Esophagus muscularis mucosa (tissue), 4 donors: ENCODE results near the gene TRPM3. TPM values are rescaled to one million over a fixed set of nuclear protein-coding genes. Genes with fewer than 3 reads are reported as not detected.

ENCODE experiments used
- DNase-seq: peaks from one replicate; pipeline ENCODE4 v3.0.0-alpha.2; 2017; ENCODE audit errors: extremely low spot score
- H3K27ac ChIP-seq, 4 donors: fragments of 200-600 bp; sonication (generic); replicated peaks in 1 of 4; 1 replicate in 3 of 4; 2 replicates in 1 of 4; pipeline ENCODE4 v1.5.1; 2016 to 2019; ENCODE audit warnings: mild to moderate bottlenecking in 1 of 4
- H3K27me3 ChIP-seq, 4 donors: fragments of 200-600 bp; sonication (generic); one replicate each; pipeline versions ENCODE4 v1.5.1 to v1.6.0; 2016 to 2019
- H3K36me3 ChIP-seq, 4 donors: fragments of 200-600 bp; sonication (generic); one replicate each; pipeline ENCODE4 v1.5.1; 2016 to 2019
- H3K4me1 ChIP-seq, 4 donors: fragments of 200-600 bp; sonication (generic); one replicate each; pipeline ENCODE4 v1.5.1; 2016 to 2019
- H3K4me3 ChIP-seq, 4 donors: fragments of 200-600 bp; sonication (generic); 1 replicate in 2 of 4; 2 replicates in 2 of 4; pipeline ENCODE4 v1.5.1; 2016 to 2019; ENCODE audit warnings: mild to moderate bottlenecking in 4 of 4, moderate library complexity in 1 of 4
- H3K9me3 ChIP-seq, 4 donors: fragments of 200-600 bp; sonication (generic); 1 replicate in 3 of 4; 2 replicates in 1 of 4; pipeline ENCODE4 v1.5.1; 2016 to 2019
- EP300 ChIP-seq: sonication (generic); formaldehyde crosslinking; IDR thresholded peaks from one replicate; pipeline ENCODE4 v1.6.1; 2017; ENCODE audit warnings: antibody characterized with exemption
- POLR2A ChIP-seq: fragments of 450-650 bp; IDR thresholded peaks from one replicate; pipeline ENCODE4 v1.6.1; 2017; ENCODE audit warnings: antibody characterized with exemption, moderate library complexity, mild to moderate bottlenecking, low read depth
- POLR2AphosphoS5 ChIP-seq, 2 donors: sonication (generic); formaldehyde crosslinking; IDR thresholded peaks; one replicate each; pipeline ENCODE4 v1.6.1; 2017; ENCODE audit warnings: antibody characterized with exemption in 2 of 2
- WGBS: methylation state at CpG from one replicate; pipeline ENCODE4 v1.1.5; 2018; 5-methylcytosine and 5-hydroxymethylcytosine counted together
- intact Hi-C: fragments of 100-400 bp; cut with DNase I; formaldehyde crosslinking; loops from one replicate; pipeline ENCODE4 v1.15.1; 2023
- total RNA-seq, 4 donors: library from RNA; depleted of rRNA; stranded (reverse); fragments of >200 nt; gene quantifications; one replicate each; pipeline versions ENCODE4 v1.1.0 to v1.2.1, GENCODE V29; 2016
- TF ChIP-seq, protein P1 (sequence below), 3 experiments: fragments of 200-600 bp in 2 of 3; fragments of 450-650 bp in 1 of 3; sonication (generic) in 2 of 3; IDR thresholded peaks; one replicate each; pipeline ENCODE4 v1.5.1; 2017 to 2019; ENCODE audit warnings: antibody characterized with exemption in 3 of 3, mild to moderate bottlenecking in 2 of 3, moderate library complexity in 1 of 3

Gene TRPM3
- total RNA-seq = under 1 TPM in 2 of 4 donors, not detected in 2; 0.13 to 0.17 TPM

DNA sequence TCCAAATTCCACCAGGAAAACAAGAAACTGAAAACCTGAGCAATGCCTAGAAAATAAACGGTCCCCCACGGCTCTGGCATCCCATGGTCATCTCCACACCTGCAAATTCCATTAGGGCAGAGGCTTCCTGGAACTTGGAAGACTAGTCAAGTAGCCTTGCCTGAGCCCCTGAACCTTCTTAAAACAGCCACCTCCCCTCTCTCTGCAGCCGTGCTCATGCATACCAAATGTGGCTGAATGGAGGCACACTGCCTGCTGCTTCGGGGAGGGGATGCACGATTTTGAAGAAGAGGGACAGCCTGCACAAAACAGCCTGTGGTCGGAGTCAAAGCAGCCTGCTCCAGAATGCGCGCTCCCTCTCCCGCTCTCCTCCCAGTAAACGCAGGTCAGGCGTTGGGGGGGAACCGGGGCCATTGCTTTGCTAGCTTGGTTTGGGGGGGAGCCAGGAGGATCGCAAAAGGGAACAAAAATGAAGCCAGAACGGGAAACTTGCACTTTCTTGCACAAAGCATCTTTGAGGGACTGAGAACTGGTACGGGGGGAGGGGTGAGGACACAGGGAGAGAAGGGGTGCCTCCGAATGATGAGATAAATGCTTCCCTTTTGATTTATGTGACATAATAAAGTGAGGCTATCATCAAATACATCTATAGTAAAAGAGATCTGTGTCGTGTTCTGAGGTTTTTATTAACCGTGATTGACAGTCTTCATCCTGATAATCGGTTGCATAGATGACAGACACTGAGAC is at the start of gene TRPM3:
Gene TRPM3 (minus strand): TSS at position 347 of the 747 bp plus-strand sequence. CDS start 267 bp downstream, at position 80.
- WGBS = 2% methylated on average over 19 of the region's 19 CpGs
- Histone ChIP-seq H3K27me3 (peaks cover 0 to 26% (median 0%) of the 10 kb centered on the region in 4 donors), H3K4me1 (peaks cover 0 to 10% (median 3%) of the 10 kb centered on the region in 4 donors), H3K4me3 (no peak within 1 kb of the TSS), H3K36me3 (no peaks in the 10 kb centered on the region), H3K27ac (no peak within 1 kb of the TSS), H3K9me3 (no peaks in the 10 kb centered on the region)
- TF ChIP-seq POLR2A = no peak
- no peak for TF ChIP-seq POLR2AphosphoS5 (IDR thresholded peaks at IDR 0.05)
- no peak for TF ChIP-seq EP300
- TF ChIP-seq, protein P1, sequence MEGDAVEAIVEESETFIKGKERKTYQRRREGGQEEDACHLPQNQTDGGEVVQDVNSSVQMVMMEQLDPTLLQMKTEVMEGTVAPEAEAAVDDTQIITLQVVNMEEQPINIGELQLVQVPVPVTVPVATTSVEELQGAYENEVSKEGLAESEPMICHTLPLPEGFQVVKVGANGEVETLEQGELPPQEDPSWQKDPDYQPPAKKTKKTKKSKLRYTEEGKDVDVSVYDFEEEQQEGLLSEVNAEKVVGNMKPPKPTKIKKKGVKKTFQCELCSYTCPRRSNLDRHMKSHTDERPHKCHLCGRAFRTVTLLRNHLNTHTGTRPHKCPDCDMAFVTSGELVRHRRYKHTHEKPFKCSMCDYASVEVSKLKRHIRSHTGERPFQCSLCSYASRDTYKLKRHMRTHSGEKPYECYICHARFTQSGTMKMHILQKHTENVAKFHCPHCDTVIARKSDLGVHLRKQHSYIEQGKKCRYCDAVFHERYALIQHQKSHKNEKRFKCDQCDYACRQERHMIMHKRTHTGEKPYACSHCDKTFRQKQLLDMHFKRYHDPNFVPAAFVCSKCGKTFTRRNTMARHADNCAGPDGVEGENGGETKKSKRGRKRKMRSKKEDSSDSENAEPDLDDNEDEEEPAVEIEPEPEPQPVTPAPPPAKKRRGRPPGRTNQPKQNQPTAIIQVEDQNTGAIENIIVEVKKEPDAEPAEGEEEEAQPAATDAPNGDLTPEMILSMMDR (IDR thresholded peaks at IDR 0.05) = no peak
- DNase-seq = no peak
- intact Hi-C loops = no loop called here

DNA sequence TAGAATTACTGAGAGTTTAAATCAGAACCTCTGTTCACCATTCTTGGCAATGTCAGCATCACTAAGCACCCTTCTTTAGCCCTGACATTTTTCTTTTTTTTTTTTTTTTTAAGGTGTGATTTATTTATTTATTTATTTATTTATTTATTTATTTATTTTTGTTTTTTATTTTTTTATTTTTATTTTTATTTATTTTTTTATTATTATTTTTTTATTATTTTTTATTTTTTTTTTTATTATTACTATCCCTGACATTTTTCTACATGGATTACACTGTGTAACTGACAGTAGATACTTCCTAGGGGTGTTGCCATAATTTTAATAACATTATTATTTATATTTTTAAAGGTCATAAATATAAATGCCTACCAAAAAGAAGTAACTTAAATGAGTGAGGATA is 47.0 kb upstream of the TRPM3 start:
- no peaks in the 10 kb centered on the region for H3K36me3 ChIP-seq
- DNase-seq = no peak
- no peak overlapping the region for H3K27ac ChIP-seq
- H3K9me3 ChIP-seq = no peaks in the 10 kb centered on the region
- intact Hi-C loops = no loop called here
- TF ChIP-seq POLR2AphosphoS5 (IDR thresholded peaks at IDR 0.05) (no peak), EP300 (no peak), POLR2A (no peak)
- TF ChIP-seq, protein P1 (IDR thresholded peaks at IDR 0.05) = no peak
- H3K4me1 ChIP-seq = no peaks in the 10 kb centered on the region
- H3K27me3 ChIP-seq = no peaks in the 10 kb centered on the region
- no peak overlapping the region for H3K4me3 ChIP-seq

DNA sequence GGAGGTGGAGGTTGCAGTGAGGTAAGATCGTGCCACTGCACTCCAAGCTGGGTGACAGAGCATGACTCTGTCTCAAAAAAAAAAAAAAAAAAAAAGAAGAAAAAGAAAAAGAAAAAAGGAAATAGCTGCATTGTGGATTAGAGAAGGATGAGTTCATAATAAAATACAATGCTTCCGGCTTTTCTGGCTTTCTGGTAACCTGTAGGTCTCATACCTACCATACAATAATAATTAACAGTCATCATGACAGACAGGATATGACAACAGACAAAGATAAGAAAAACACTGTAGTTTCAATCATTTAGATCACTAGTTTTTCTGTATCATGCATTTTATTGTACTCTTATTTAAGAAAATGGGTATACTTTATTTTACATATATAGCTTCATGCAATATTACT is 40.7 kb upstream of the TRPM3 start:
- 73% methylated on average over 2 of the region's 2 CpGs for WGBS
- no peak overlapping the region for H3K27ac ChIP-seq
- H3K27me3 ChIP-seq = no peaks in the 10 kb centered on the region
- intact Hi-C loops = no loop called here
- H3K36me3 ChIP-seq = no peaks in the 10 kb centered on the region
- H3K4me1 ChIP-seq = no peaks in the 10 kb centered on the region
- no peak overlapping the region for H3K4me3 ChIP-seq
- TF ChIP-seq POLR2A (no peak), EP300 (no peak)
- TF ChIP-seq, protein P1 (IDR thresholded peaks at IDR 0.05) = no peak
- H3K9me3 ChIP-seq = no peaks in the 10 kb centered on the region
- no peak for DNase-seq

DNA sequence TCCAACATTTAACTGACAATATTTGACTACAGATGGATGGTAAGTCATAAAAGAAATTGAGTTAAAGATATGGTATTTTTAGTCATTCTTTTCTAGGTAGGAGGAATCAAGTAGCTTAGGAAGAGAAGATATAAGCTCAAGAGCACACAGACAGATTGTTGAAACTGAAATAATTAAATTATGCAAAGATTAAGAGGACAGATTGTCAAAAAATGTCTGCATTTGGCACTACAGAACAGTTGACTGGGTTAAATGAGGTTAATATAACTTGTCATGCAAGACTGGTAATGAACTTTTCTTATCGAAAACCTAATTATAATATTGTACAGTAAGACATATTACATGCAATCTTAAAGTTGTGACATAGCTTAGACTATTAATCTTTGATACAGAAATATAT is 36.3 kb upstream of the TRPM3 start:
- H3K27ac ChIP-seq = no peak overlapping the region
- H3K4me3 ChIP-seq = no peak overlapping the region
- no peak for DNase-seq
- 73% methylated on average over 1 of the region's 1 CpG for WGBS
- H3K36me3 ChIP-seq = no peaks in the 10 kb centered on the region
- no peaks in the 10 kb centered on the region for H3K4me1 ChIP-seq
- no peaks in the 10 kb centered on the region for H3K27me3 ChIP-seq
- intact Hi-C loops = no loop called here
- TF ChIP-seq POLR2A (no peak), POLR2AphosphoS5 (IDR thresholded peaks at IDR 0.05) (no peak), EP300 (no peak)
- TF ChIP-seq, protein P1 (IDR thresholded peaks at IDR 0.05) = no peak
- no peaks in the 10 kb centered on the region for H3K9me3 ChIP-seq

DNA sequence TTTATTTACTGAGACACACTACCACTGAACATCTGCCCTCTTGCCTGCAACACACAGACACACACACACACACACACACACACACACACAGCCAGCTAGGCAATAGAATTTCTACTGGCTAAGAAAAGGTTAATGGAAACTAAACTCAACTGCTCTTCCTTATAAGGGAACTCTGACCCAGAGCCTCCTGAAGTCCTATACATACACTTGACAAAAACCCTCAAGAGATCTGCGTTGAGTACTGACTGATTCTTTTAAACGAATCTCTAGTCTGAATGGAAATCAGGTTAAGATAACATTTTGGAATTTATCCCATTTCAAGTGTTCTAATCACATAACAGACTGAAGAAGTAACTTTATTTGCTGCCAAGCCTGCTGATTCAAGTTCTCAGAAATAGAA is 25.9 kb upstream of the TRPM3 start:
- no peak for DNase-seq
- Histone ChIP-seq H3K36me3 (no peaks in the 10 kb centered on the region), H3K27me3 (no peaks in the 10 kb centered on the region), H3K27ac (no peak overlapping the region), H3K4me3 (no peak overlapping the region), H3K4me1 (no peaks in the 10 kb centered on the region), H3K9me3 (peaks cover 0 to 7% (median 0%) of the 10 kb centered on the region in 4 donors)
- whole genome bisulfite sequencing = 40% methylated on average over 2 of the region's 2 CpGs
- intact Hi-C loops = no loop called here
- TF ChIP-seq EP300 (no peak), POLR2A (no peak), POLR2AphosphoS5 (IDR thresholded peaks at IDR 0.05) (no peak)
- TF ChIP-seq, protein P1 (IDR thresholded peaks at IDR 0.05) = no peak
